Measurements from ENCODE around the gene PVRIG. TPM values are rescaled to one million over a fixed set of nuclear protein-coding genes. Genes with fewer than 3 reads are reported as not detected.

Gene PVRIG
- total RNA-seq, 4 donors from 2014 or later, result 0.34 to 0.66 (median 0.49) TPM; not detected in 1

DNA sequence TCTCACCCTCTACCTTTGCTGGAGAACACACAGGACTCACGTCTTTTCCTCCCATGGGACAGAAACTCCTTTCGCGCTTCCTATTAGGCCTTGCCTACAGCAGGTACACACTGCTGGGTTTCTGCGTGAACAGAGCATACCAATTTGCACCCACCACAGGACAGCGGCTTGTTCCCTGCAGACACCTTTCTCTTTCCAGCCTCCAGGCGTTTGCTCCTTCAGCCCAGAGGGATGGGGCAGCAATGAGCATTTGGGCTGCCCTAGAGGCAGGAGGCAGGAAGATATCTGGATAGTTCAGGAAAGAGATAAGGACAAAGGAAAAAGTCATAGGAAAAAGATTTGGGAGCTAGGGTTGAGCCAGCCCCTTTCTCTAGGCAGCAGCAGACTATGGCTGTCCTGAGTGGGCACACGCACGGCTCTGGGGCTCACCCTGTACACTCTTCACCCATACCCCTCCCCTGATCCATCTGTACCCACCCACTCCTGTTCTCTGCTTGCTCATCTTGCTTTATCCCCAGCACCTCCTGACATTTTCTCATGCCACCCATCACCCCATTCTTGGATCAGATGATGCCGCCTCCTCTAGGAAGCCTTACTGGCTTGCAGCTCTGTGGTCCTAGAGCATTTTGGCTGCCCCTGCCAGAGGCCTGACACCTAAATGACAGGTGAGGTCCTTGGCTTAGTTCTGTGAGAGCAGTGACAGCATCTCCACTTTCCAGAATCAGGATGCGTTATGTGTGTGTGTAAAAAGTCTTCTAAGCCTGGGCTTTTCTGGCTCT, 47.0 kb downstream of the PVRIG start:
- TF ChIP-seq, protein P1, sequence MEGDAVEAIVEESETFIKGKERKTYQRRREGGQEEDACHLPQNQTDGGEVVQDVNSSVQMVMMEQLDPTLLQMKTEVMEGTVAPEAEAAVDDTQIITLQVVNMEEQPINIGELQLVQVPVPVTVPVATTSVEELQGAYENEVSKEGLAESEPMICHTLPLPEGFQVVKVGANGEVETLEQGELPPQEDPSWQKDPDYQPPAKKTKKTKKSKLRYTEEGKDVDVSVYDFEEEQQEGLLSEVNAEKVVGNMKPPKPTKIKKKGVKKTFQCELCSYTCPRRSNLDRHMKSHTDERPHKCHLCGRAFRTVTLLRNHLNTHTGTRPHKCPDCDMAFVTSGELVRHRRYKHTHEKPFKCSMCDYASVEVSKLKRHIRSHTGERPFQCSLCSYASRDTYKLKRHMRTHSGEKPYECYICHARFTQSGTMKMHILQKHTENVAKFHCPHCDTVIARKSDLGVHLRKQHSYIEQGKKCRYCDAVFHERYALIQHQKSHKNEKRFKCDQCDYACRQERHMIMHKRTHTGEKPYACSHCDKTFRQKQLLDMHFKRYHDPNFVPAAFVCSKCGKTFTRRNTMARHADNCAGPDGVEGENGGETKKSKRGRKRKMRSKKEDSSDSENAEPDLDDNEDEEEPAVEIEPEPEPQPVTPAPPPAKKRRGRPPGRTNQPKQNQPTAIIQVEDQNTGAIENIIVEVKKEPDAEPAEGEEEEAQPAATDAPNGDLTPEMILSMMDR (IDR thresholded peaks at IDR 0.05; ENCODE audit: low read depth), result no peak

GRCh38 chr7:100267648-100268047, 47.9 kb downstream of the PVRIG start:
- TF ChIP-seq, protein P1 (IDR thresholded peaks at IDR 0.05; ENCODE audit: low read depth), result no peak

Other genes starting within 250 kb of the PVRIG start
- 100 to 1,000 TPM in 1 of 4 donors, 10 to 100 TPM in 3; 31.5 to 411 (median 51.0) TPM for gene AZGP1, start 243.9 kb upstream of the PVRIG start, total RNA-seq
- 10 to 100 TPM; 28.5 to 39.9 (median 33.8) TPM for gene ZKSCAN1, start 204.4 kb upstream of the PVRIG start, total RNA-seq
- 10 to 100 TPM in 3 of 4 donors, 1 to 10 TPM in 1; 6.7 to 15.6 (median 12.1) TPM for gene ZSCAN21, start 170.2 kb upstream of the PVRIG start, total RNA-seq
- 10 to 100 TPM; 14.8 to 29.3 (median 25.2) TPM for gene ZNF3, start 138.2 kb upstream of the PVRIG start, total RNA-seq
- 10 to 100 TPM; 50.5 to 74.4 (median 57.0) TPM for gene COPS6, start 131.0 kb upstream of the PVRIG start, total RNA-seq
- 10 to 100 TPM; 20.1 to 66.1 (median 46.7) TPM for gene MCM7, start 118.6 kb upstream of the PVRIG start, total RNA-seq
- 10 to 100 TPM in 3 of 4 donors, 1 to 10 TPM in 1; 6.7 to 25.6 (median 18.0) TPM for gene AP4M1, start 118.3 kb upstream of the PVRIG start, total RNA-seq
- gene TAF6, start 100.6 kb upstream of the PVRIG start, total RNA-seq, result 10 to 100 TPM in 3 of 4 donors, 1 to 10 TPM in 1; 9.8 to 36.2 (median 26.2) TPM
- 10 to 100 TPM in 1 of 4 donors, 1 to 10 TPM in 3; 5.3 to 13.0 (median 8.2) TPM for gene CNPY4, start 100.3 kb upstream of the PVRIG start, total RNA-seq
- gene MBLAC1, start 93.0 kb upstream of the PVRIG start, total RNA-seq, result 1 to 10 TPM in 3 of 4 donors, under 1 TPM in 1; 0.66 to 2.7 (median 2.3) TPM
- gene LAMTOR4, start 71.0 kb upstream of the PVRIG start, total RNA-seq, result 100 to 1,000 TPM; 142 to 268 (median 250) TPM
- gene TRAPPC14, start 61.2 kb upstream of the PVRIG start, total RNA-seq, result 1 to 10 TPM; 2.6 to 6.7 (median 4.6) TPM
- gene GAL3ST4, start 51.3 kb upstream of the PVRIG start, total RNA-seq, result 1 to 10 TPM in 3 of 4 donors, under 1 TPM in 1; 0.85 to 3.6 (median 1.5) TPM
- gene GPC2, start 42.6 kb upstream of the PVRIG start, total RNA-seq, result 1 to 10 TPM in 1 of 4 donors, under 1 TPM in 1, not detected in 2; 0.66 to 2.7 TPM
- gene STAG3, start 42.0 kb upstream of the PVRIG start, total RNA-seq, result 1 to 10 TPM in 2 of 4 donors, under 1 TPM in 2; 0.65 to 3.6 (median 1.9) TPM
- not detected for gene SPDYE3, start 87.8 kb downstream of the PVRIG start, total RNA-seq
- 100 to 1,000 TPM in 1 of 4 donors, 10 to 100 TPM in 3; 21.8 to 154 (median 34.0) TPM for gene PILRB, start 138.2 kb downstream of the PVRIG start, total RNA-seq
- gene PILRA, start 153.5 kb downstream of the PVRIG start, total RNA-seq, result 10 to 100 TPM in 2 of 4 donors, 1 to 10 TPM in 2; 8.0 to 44.2 (median 9.9) TPM
- 10 to 100 TPM in 1 of 4 donors, 1 to 10 TPM in 3; 6.0 to 11.1 (median 8.0) TPM for gene ZCWPW1, start 208.8 kb downstream of the PVRIG start, total RNA-seq
- gene MEPCE, start 209.9 kb downstream of the PVRIG start, total RNA-seq, result 10 to 100 TPM; 21.2 to 28.6 (median 22.3) TPM
- gene PPP1R35, start 216.5 kb downstream of the PVRIG start, total RNA-seq, result 10 to 100 TPM; 11.1 to 26.4 (median 18.4) TPM
- under 1 TPM in 1 of 4 donors, not detected in 3; 0.68 TPM for gene SPACDR, start 244.3 kb downstream of the PVRIG start, total RNA-seq